Liver (tissue), 9 donors: ENCODE data around the gene GPM6B. TPM values are rescaled to one million over a fixed set of nuclear protein-coding genes. Genes with fewer than 3 reads are reported as not detected.

ENCODE experiments used
- DNase-seq: peaks from one replicate; pipeline ENCODE4 v3.0.0-alpha.2; 2017; ENCODE audit warnings: low spot score
- H3K27ac ChIP-seq, 2 donors: one replicate each; pipeline ENCODE4 v1.7.0; 2013; ENCODE audit warnings: inconsistent platforms in 2 of 2, low read length in 2 of 2, control low read depth in 1 of 2, low read depth in 1 of 2, mild to moderate bottlenecking in 1 of 2
- H3K27me3 ChIP-seq, 4 donors: one replicate each; pipeline versions ENCODE4 v1.6.1 to v1.7.0; 2013; ENCODE audit warnings: low read length in 3 of 4, inconsistent platforms in 1 of 4, mild to moderate bottlenecking in 1 of 4, moderate library complexity in 1 of 4; ENCODE audit not compliant: control insufficient read depth in 4 of 4, insufficient read depth in 4 of 4
- H3K36me3 ChIP-seq, 4 donors: one replicate each; pipeline versions ENCODE4 v1.6.1 to v1.7.0; 2013; ENCODE audit warnings: low read length in 3 of 4, mild to moderate bottlenecking in 3 of 4, low read depth in 1 of 4, moderate library complexity in 1 of 4; ENCODE audit not compliant: control insufficient read depth in 4 of 4, insufficient read depth in 3 of 4
- H3K4me1 ChIP-seq, 4 donors: one replicate each; pipeline versions ENCODE4 v1.6.1 to v1.7.0; 2013; ENCODE audit warnings: low read length in 3 of 4, mild to moderate bottlenecking in 3 of 4, moderate library complexity in 1 of 4; ENCODE audit not compliant: control insufficient read depth in 4 of 4, insufficient read depth in 4 of 4
- H3K4me3 ChIP-seq, 3 donors: one replicate each; pipeline versions ENCODE4 v1.6.1 to v1.7.0; 2013; ENCODE audit warnings: low read length in 3 of 3, control low read depth in 1 of 3, low read depth in 1 of 3, mild to moderate bottlenecking in 1 of 3
- H3K9ac ChIP-seq, 2 donors: one replicate each; pipeline ENCODE4 v1.7.0; 2013; ENCODE audit warnings: low read length in 2 of 2, mild to moderate bottlenecking in 2 of 2, moderate library complexity in 2 of 2, control low read depth in 1 of 2, low read depth in 1 of 2
- H3K9me3 ChIP-seq, 4 donors: one replicate each; pipeline versions ENCODE4 v1.6.1 to v1.7.0; 2013; ENCODE audit warnings: low read length in 3 of 4; ENCODE audit not compliant: control insufficient read depth in 4 of 4
- FOXA1 ChIP-seq: IDR thresholded peaks from 2 replicates; pipeline ENCODE4 v1.6.1; 2016; ENCODE audit warnings: antibody characterized with exemption
- FOXA2 ChIP-seq: IDR thresholded peaks from 2 replicates; pipeline ENCODE4 v1.6.1; 2016; ENCODE audit warnings: antibody characterized with exemption
- GABPA ChIP-seq, 2 donors: IDR thresholded peaks in 1 of 2; conservative IDR thresholded peaks in 1 of 2; 2 replicates each; pipeline ENCODE4 v1.6.1; 2016; ENCODE audit warnings: antibody characterized with exemption in 2 of 2, mild to moderate bottlenecking in 1 of 2, moderate library complexity in 1 of 2
- HNF4A ChIP-seq, 2 donors: conservative IDR thresholded peaks; 2 replicates each; pipeline ENCODE4 v1.6.1; 2016; ENCODE audit warnings: antibody characterized with exemption in 2 of 2, mild to moderate bottlenecking in 2 of 2
- HNF4G ChIP-seq: IDR thresholded peaks from 2 replicates; pipeline ENCODE4 v1.6.1; 2016; ENCODE audit warnings: antibody characterized with exemption
- JUND ChIP-seq, 2 donors: IDR thresholded peaks; 2 replicates each; pipeline ENCODE4 v1.6.1; 2016; ENCODE audit warnings: antibody characterized with exemption in 2 of 2
- NR2F2 ChIP-seq: IDR thresholded peaks from 2 replicates; pipeline ENCODE4 v1.6.1; 2016; ENCODE audit warnings: antibody characterized with exemption
- RAD21 ChIP-seq, 2 donors: IDR thresholded peaks; 2 replicates each; pipeline ENCODE4 v1.6.1; 2016; ENCODE audit warnings: antibody characterized with exemption in 2 of 2, mild to moderate bottlenecking in 2 of 2
- RXRA ChIP-seq, 2 donors: IDR thresholded peaks; 2 replicates each; pipeline ENCODE4 v1.6.1; 2017 to 2018; ENCODE audit warnings: antibody characterized with exemption in 2 of 2, mild to moderate bottlenecking in 1 of 2
- SP1 ChIP-seq: IDR thresholded peaks from 2 replicates; pipeline ENCODE4 v1.6.1; 2018; ENCODE audit warnings: antibody characterized with exemption, mild to moderate bottlenecking
- TAF1 ChIP-seq: conservative IDR thresholded peaks from 2 replicates; pipeline ENCODE4 v1.6.1; 2016; ENCODE audit warnings: antibody characterized with exemption, mild to moderate bottlenecking
- YY1 ChIP-seq: IDR thresholded peaks from 2 replicates; pipeline ENCODE4 v1.6.1; 2016; ENCODE audit warnings: antibody characterized with exemption, mild to moderate bottlenecking
- WGBS: extraction: QIAGEN DNeasy Blood & Tissue Kit; methylation state at CpG from one replicate; pipeline ENCODE4 v1.1.7; 2013; 5-methylcytosine and 5-hydroxymethylcytosine counted together
- polyA plus RNA-seq, 2 donors: library from polyadenylated mRNA; stranded (reverse) in 1 of 2; unstranded in 1 of 2; fragments of 200-250 nt in 1 of 2; fragments of >200 nt in 1 of 2; fragmentation: Nextera tagmentation in 1 of 2; extraction: Ambion mirVana in 1 of 2; gene quantifications; one replicate each; pipeline versions ENCODE4 v1.2.1 to v1.2.3, GENCODE V29; 2013 to 2015
- total RNA-seq, 2 donors: library from RNA; depleted of rRNA; stranded (reverse); fragments of >200 nt; gene quantifications; one replicate each; pipeline ENCODE4 v1.2.3, GENCODE V29; 2014
- TF ChIP-seq, protein P1 (sequence below): IDR thresholded peaks from 2 replicates; pipeline ENCODE4 v1.6.1; 2016; ENCODE audit warnings: antibody characterized with exemption, mild to moderate bottlenecking
- TF ChIP-seq, protein P2 (sequence below): IDR thresholded peaks from 2 replicates; pipeline ENCODE4 v1.6.1; 2016; ENCODE audit warnings: antibody characterized with exemption
- TF ChIP-seq, protein P3 (sequence below): fragments of 150-350 bp; IDR thresholded peaks from 2 replicates; pipeline ENCODE4 v1.5.1; 2017; ENCODE audit warnings: improper control_type of control experiment, low read depth, low read length; ENCODE audit not compliant: missing input control
- TF ChIP-seq, protein P4 (sequence below): IDR thresholded peaks from 2 replicates; pipeline ENCODE4 v1.6.1; 2016; ENCODE audit warnings: antibody characterized with exemption
- donor health status: healthy.
- donor health status: healthy.
- donor health status: healthy.
- donor health status: healthy.
- donor health status: healthy.

GPM6B gene
- total and polyA plus RNA-seq, 4 donors: 0.42 to 2.3 (median 0.72) TPM

DNA sequence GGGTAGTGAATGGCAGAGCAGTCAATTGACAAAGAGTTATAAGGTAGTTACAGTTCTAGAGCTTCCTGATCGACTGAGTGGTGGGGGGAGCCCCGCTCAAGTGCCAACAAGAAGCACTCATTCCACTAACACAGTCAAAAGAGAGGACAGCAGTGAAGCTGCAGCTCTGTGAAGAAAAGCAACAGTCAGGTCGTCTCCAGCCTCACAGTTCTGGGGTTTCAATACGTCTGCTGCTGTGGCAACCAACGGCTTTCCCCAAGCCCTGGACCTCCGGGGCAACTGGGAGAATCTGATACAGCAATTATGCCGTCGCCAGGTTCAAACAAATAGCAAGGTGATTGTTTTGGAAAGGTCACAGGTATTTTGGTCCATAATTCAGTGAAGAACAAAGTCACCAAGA is 30.8 kb downstream of the GPM6B start (continued):
- TF ChIP-seq, protein P1, sequence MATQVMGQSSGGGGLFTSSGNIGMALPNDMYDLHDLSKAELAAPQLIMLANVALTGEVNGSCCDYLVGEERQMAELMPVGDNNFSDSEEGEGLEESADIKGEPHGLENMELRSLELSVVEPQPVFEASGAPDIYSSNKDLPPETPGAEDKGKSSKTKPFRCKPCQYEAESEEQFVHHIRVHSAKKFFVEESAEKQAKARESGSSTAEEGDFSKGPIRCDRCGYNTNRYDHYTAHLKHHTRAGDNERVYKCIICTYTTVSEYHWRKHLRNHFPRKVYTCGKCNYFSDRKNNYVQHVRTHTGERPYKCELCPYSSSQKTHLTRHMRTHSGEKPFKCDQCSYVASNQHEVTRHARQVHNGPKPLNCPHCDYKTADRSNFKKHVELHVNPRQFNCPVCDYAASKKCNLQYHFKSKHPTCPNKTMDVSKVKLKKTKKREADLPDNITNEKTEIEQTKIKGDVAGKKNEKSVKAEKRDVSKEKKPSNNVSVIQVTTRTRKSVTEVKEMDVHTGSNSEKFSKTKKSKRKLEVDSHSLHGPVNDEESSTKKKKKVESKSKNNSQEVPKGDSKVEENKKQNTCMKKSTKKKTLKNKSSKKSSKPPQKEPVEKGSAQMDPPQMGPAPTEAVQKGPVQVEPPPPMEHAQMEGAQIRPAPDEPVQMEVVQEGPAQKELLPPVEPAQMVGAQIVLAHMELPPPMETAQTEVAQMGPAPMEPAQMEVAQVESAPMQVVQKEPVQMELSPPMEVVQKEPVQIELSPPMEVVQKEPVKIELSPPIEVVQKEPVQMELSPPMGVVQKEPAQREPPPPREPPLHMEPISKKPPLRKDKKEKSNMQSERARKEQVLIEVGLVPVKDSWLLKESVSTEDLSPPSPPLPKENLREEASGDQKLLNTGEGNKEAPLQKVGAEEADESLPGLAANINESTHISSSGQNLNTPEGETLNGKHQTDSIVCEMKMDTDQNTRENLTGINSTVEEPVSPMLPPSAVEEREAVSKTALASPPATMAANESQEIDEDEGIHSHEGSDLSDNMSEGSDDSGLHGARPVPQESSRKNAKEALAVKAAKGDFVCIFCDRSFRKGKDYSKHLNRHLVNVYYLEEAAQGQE: no peak

DNA sequence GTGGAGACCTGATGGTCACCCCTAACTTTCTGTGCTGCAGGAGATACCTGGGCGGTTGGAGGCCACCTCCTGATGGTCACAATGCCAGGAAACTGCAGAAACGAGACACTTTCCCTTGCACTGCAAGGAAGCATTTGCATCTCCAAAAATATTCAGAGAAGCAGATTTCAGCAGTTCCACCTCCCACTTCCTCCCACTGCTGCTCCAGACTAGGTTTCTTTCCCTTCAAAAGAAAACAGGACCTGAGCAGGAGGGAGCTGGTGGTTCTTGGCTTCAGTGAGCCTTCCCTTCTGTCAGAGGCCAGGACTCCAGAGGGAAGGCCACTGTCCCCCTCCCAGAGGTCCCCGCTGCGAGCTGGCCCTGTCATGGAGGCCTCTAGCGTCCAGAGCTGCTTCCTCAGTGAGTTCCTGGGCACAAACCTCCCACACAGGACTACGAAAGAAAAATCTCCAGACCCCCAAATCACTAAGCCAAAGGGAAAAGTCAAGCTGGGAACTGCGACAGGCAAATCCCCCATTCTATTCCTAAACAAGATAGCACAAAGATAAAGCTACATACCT is 35.9 kb downstream of the GPM6B start:
- no peak overlapping the region for H3K27ac ChIP-seq
- no peak for DNase-seq
- no peak for TF ChIP-seq RAD21 (IDR thresholded peaks at IDR 0.05)
- TF ChIP-seq HNF4A (conservative IDR thresholded peaks at IDR 0.05): no peak
- no peak for TF ChIP-seq GABPA (IDR thresholded peaks at IDR 0.05 in 1 of 2, conservative IDR thresholded peaks at IDR 0.05 in 1 of 2)
- no peak for TF ChIP-seq NR2F2
- TF ChIP-seq, protein P2, sequence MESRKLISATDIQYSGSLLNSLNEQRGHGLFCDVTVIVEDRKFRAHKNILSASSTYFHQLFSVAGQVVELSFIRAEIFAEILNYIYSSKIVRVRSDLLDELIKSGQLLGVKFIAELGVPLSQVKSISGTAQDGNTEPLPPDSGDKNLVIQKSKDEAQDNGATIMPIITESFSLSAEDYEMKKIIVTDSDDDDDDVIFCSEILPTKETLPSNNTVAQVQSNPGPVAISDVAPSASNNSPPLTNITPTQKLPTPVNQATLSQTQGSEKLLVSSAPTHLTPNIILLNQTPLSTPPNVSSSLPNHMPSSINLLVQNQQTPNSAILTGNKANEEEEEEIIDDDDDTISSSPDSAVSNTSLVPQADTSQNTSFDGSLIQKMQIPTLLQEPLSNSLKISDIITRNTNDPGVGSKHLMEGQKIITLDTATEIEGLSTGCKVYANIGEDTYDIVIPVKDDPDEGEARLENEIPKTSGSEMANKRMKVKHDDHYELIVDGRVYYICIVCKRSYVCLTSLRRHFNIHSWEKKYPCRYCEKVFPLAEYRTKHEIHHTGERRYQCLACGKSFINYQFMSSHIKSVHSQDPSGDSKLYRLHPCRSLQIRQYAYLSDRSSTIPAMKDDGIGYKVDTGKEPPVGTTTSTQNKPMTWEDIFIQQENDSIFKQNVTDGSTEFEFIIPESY: no peak
- TF ChIP-seq, protein P1: no peak
- TF ChIP-seq HNF4G: no peak
- no peak for TF ChIP-seq SP1
- TF ChIP-seq, protein P3, sequence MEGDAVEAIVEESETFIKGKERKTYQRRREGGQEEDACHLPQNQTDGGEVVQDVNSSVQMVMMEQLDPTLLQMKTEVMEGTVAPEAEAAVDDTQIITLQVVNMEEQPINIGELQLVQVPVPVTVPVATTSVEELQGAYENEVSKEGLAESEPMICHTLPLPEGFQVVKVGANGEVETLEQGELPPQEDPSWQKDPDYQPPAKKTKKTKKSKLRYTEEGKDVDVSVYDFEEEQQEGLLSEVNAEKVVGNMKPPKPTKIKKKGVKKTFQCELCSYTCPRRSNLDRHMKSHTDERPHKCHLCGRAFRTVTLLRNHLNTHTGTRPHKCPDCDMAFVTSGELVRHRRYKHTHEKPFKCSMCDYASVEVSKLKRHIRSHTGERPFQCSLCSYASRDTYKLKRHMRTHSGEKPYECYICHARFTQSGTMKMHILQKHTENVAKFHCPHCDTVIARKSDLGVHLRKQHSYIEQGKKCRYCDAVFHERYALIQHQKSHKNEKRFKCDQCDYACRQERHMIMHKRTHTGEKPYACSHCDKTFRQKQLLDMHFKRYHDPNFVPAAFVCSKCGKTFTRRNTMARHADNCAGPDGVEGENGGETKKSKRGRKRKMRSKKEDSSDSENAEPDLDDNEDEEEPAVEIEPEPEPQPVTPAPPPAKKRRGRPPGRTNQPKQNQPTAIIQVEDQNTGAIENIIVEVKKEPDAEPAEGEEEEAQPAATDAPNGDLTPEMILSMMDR: no peak
- no peak for TF ChIP-seq RXRA (IDR thresholded peaks at IDR 0.05)
- TF ChIP-seq FOXA2: no peak
- TF ChIP-seq FOXA1: no peak
- TF ChIP-seq TAF1: no peak
- no peak for TF ChIP-seq JUND (IDR thresholded peaks at IDR 0.05)
- TF ChIP-seq, protein P4, sequence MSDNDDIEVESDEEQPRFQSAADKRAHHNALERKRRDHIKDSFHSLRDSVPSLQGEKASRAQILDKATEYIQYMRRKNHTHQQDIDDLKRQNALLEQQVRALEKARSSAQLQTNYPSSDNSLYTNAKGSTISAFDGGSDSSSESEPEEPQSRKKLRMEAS: no peak
- no peak for TF ChIP-seq YY1
- WGBS: 78% methylated on average over 7 of the region's 7 CpGs
- no peak overlapping the region for H3K4me3 ChIP-seq
- no peaks in the 10 kb centered on the region for H3K4me1 ChIP-seq
- H3K36me3 ChIP-seq: peaks cover 0 to 4% (median 0%) of the 10 kb centered on the region in 4 donors
- no peaks in the 10 kb centered on the region for H3K27me3 ChIP-seq
- H3K9ac ChIP-seq: no peak overlapping the region
- peaks cover 0 to 2% (median 0%) of the 10 kb centered on the region in 4 donors for H3K9me3 ChIP-seq
